IMR-90 (cell line): Measurements from ENCODE around the gene TAGLN2. TPM values are rescaled to one million over a fixed set of nuclear protein-coding genes. Genes with fewer than 3 reads are reported as not detected.

Experiments used
- ATAC-seq: fragments of 200-7000 bp; cut with Tn5 transposase; 2 replicates; pipeline ENCODE4 v1.9.1; 2020; ENCODE audit warnings: low read depth, mild to moderate bottlenecking, moderate library complexity
- BruUV-seq: library from RNA; stranded (reverse); fragments of 400-500 nt; replicated peaks from 2 replicates; lab custom pipeline; 2021; lab: Mats Ljungman, UMichigan
- CTCF ChIA-PET: fragments of 300-600 bp; formaldehyde crosslinking; extraction: SDS; loops from one replicate; lab custom pipeline; 2021; ENCODE audit warnings: antibody characterized with exemption; lab: Yijun Ruan, JAX
- POLR2A ChIA-PET: fragments of 300-600 bp; sonication (Branson Sonifier 250); formaldehyde crosslinking; loops from one replicate; lab custom pipeline; 2022; ENCODE audit warnings: antibody characterized with exemption; ENCODE audit not compliant: unreplicated experiment; lab: Charles Lee
- DNase-seq: peaks from one replicate; pipeline ENCODE4 v3.0.0; 2013
- H2AFZ ChIP-seq: replicated peaks from 2 replicates; pipeline ENCODE3; 2013; ENCODE audit warnings: low read length, mild to moderate bottlenecking; ENCODE audit not compliant: poor library complexity
- H2AK5ac ChIP-seq: 2 replicates; pipeline ENCODE4 v1.6.1; 2013; ENCODE audit warnings: low read depth, low read length, inconsistent platforms
- H2AK9ac ChIP-seq: replicated peaks from 2 replicates; pipeline ENCODE3; 2013; ENCODE audit warnings: mild to moderate bottlenecking, low read depth, low read length, moderate library complexity; ENCODE audit not compliant: poor library complexity
- H2BK120ac ChIP-seq: 2 replicates; pipeline ENCODE4 v1.6.1; 2013; ENCODE audit warnings: low read depth, low read length, inconsistent platforms
- H2BK15ac ChIP-seq: 3 replicates; pipeline ENCODE4 v1.6.1; 2013; ENCODE audit warnings: low read depth, low read length, inconsistent platforms
- H2BK20ac ChIP-seq: 2 replicates; pipeline ENCODE4 v1.6.1; 2013; ENCODE audit warnings: low read depth, mild to moderate bottlenecking, inconsistent platforms, low read length, moderate library complexity
- H2BK5ac ChIP-seq: 2 replicates; pipeline ENCODE4 v1.6.1; 2013; ENCODE audit warnings: mild to moderate bottlenecking, low read depth, low read length, inconsistent platforms; ENCODE audit not compliant: poor library complexity, severe bottlenecking
- H3K14ac ChIP-seq: replicated peaks from 2 replicates; pipeline ENCODE4 v1.6.1; 2013; ENCODE audit warnings: low read depth, low read length, inconsistent platforms
- H3K18ac ChIP-seq: 2 replicates; pipeline ENCODE4 v1.6.1; 2013; ENCODE audit warnings: low read depth, low read length, control low read depth
- H3K23ac ChIP-seq: 2 replicates; pipeline ENCODE4 v1.6.1; 2013; ENCODE audit warnings: low read depth, low read length, inconsistent platforms
- H3K27ac ChIP-seq: 2 replicates; pipeline ENCODE4 v1.5.1; 2013; ENCODE audit warnings: mild to moderate bottlenecking, control low read depth, low read length; ENCODE audit not compliant: insufficient read depth
- H3K27me3 ChIP-seq: 2 replicates; pipeline ENCODE4 v1.6.1; 2013; ENCODE audit warnings: low read length; ENCODE audit not compliant: control insufficient read depth, insufficient read depth
- H3K36me3 ChIP-seq: 2 replicates; pipeline ENCODE4 v1.6.1; 2013; ENCODE audit warnings: low read length, mixed read lengths; ENCODE audit not compliant: control insufficient read depth, insufficient read depth
- H3K4ac ChIP-seq: 2 replicates; pipeline ENCODE4 v1.6.1; 2013; ENCODE audit warnings: low read depth, low read length, inconsistent platforms
- H3K4me1 ChIP-seq: 2 replicates; pipeline ENCODE4 v1.6.1; 2013; ENCODE audit warnings: low read length, mixed read lengths; ENCODE audit not compliant: control insufficient read depth, insufficient read depth
- H3K4me2 ChIP-seq: 2 replicates; pipeline ENCODE4 v1.6.1; 2013; ENCODE audit warnings: low read depth, mild to moderate bottlenecking, control low read depth, low read length, moderate library complexity
- H3K4me3 ChIP-seq: 2 replicates; pipeline ENCODE4 v1.5.1; 2013; ENCODE audit warnings: low read depth, mild to moderate bottlenecking, control low read depth, low read length, moderate library complexity; ENCODE audit not compliant: insufficient read depth
- H3K56ac ChIP-seq: 2 replicates; pipeline ENCODE4 v1.6.1; 2013; ENCODE audit warnings: low read length, inconsistent platforms; ENCODE audit not compliant: insufficient read depth; ENCODE audit errors: extremely low read depth
- H3K79me1 ChIP-seq, 2 experiments: 2 replicates each; pipeline ENCODE4 v1.6.1; 2013; ENCODE audit warnings: low read length in 2 of 2, inconsistent platforms in 1 of 2, low read depth in 1 of 2
- H3K9ac ChIP-seq: 2 replicates; pipeline ENCODE4 v1.6.1; 2013; ENCODE audit warnings: low read depth, low read length, control low read depth
- H3K9me1 ChIP-seq: 2 replicates; pipeline ENCODE4 v1.6.1; 2013; ENCODE audit warnings: low read length, inconsistent platforms; ENCODE audit not compliant: insufficient read depth
- H3K9me3 ChIP-seq: 2 replicates; pipeline ENCODE4 v1.6.1; 2013; ENCODE audit warnings: low read length; ENCODE audit not compliant: control insufficient read depth, insufficient read depth
- H4K20me1 ChIP-seq: 2 replicates; pipeline ENCODE4 v1.6.1; 2013; ENCODE audit warnings: low read length, inconsistent platforms; ENCODE audit not compliant: insufficient read depth
- H4K5ac ChIP-seq: 2 replicates; pipeline ENCODE4 v1.6.1; 2013; ENCODE audit warnings: mild to moderate bottlenecking, low read depth, low read length, control low read depth
- H4K8ac ChIP-seq, 2 experiments: 2 replicates each; pipeline ENCODE4 v1.6.1; 2013; ENCODE audit warnings: low read depth in 2 of 2, low read length in 2 of 2, control low read depth in 1 of 2, inconsistent platforms in 1 of 2
- H4K91ac ChIP-seq: 2 replicates; pipeline ENCODE4 v1.6.1; 2013; ENCODE audit warnings: low read depth, low read length, inconsistent platforms; ENCODE audit not compliant: insufficient read depth
- CHD1 ChIP-seq: IDR thresholded peaks from 2 replicates; pipeline ENCODE4 v1.6.1; 2012; ENCODE audit warnings: low read depth, low read length, improper control_type of control experiment
- FOS ChIP-seq: fragments of 150-350 bp; IDR thresholded peaks from 2 replicates; pipeline ENCODE4 v1.6.1; 2016; ENCODE audit warnings: low read depth, low read length
- USF2 ChIP-seq: fragments of 150-350 bp; IDR thresholded peaks from 2 replicates; pipeline ENCODE4 v1.6.1; 2017; ENCODE audit warnings: mild to moderate bottlenecking, antibody characterized with exemption, low read length, low read depth
- WGBS, 2 experiments: methylation state at CpG; one replicate each; pipeline versions ENCODE4 v1.1.5 to v1.1.7; 2013; ENCODE audit warnings: missing lambda C conversion rate in 2 of 2; ENCODE audit not compliant: insufficient read length in 1 of 2; ENCODE audit errors: extremely low coverage in 2 of 2; 5-methylcytosine and 5-hydroxymethylcytosine counted together
- dilution Hi-C: fragments of 300-500 bp; cut with HindIII; formaldehyde crosslinking; loops from one replicate; pipeline ENCODE4 v1.14.3; 2018; ENCODE audit warnings: low sequenced_read_pairs; ENCODE audit not compliant: unreplicated experiment
- in situ Hi-C: fragments of 300-500 bp; cut with MboI; formaldehyde crosslinking; loops from 3 replicates; pipeline ENCODE4 v1.14.3; 2019; ENCODE audit warnings: low sequenced_read_pairs, inconsistent platforms, mixed read lengths
- intact Hi-C: fragments of 100-400 bp; cut with micrococcal nuclease; formaldehyde crosslinking; loops from 2 replicates; pipeline ENCODE4 v1.10.0; 2022
- polyA plus RNA-seq, 3 experiments: library from polyadenylated mRNA; depleted of rRNA; stranded (reverse); fragments of >200 nt; gene quantifications; 2 replicates each; pipeline ENCODE4 v1.2.3, GENCODE V29; 2012; ENCODE audit warnings: low replicate concordance in 1 of 3
- total RNA-seq: library from RNA; depleted of rRNA; stranded (reverse); fragments of >200 nt; gene quantifications from 2 replicates; pipeline ENCODE4 v1.2.3, GENCODE V29; 2012

TAGLN2 gene
- total and polyA plus RNA-seq, 2 of the 4 experiments (the other 2 are of a cell fraction) = 440 to 634 TPM

GRCh38 chr1:159920651-159921050 is 4.7 kb downstream of the TAGLN2 start:
- H4K20me1 ChIP-seq = peaks cover 79% of the 10 kb centered on the region
- no peak overlapping the region for H3K4me3 ChIP-seq
- H3K4ac ChIP-seq = no peak overlapping the region
- peaks cover 37% of the 10 kb centered on the region for H3K9me1 ChIP-seq
- no peak overlapping the region for H2BK15ac ChIP-seq
- no peak overlapping the region for H4K91ac ChIP-seq
- intact Hi-C loops (loop anchor here (10.0 kb wide), 1 partner anchor 294 kb away; no protein-coding TSS in a partner anchor), dilution Hi-C loops (no loop called here), in situ Hi-C loops (no loop called here)
- H3K27ac ChIP-seq = no peak overlapping the region
- no peak overlapping the region for H2BK20ac ChIP-seq
- DNase-seq (no peak), ATAC-seq (no peak)
- H3K23ac ChIP-seq = peak overlapping the region; percentile 4; the same call in 1 of the 2 replicates
- no peaks in the 10 kb centered on the region for H3K9me3 ChIP-seq
- TF ChIP-seq CHD1 (no peak), FOS (no peak), USF2 (no peak)
- no peak overlapping the region for H3K9ac ChIP-seq
- H3K56ac ChIP-seq = no peak overlapping the region
- no peak overlapping the region for H2AFZ ChIP-seq
- H3K18ac ChIP-seq = no peak overlapping the region
- H3K4me2 ChIP-seq = no peak overlapping the region
- no peak overlapping the region for H4K5ac ChIP-seq
- H2BK5ac ChIP-seq = no peak overlapping the region
- no TSS peak for BruUV-seq
- CTCF ChIA-PET = no interaction called here
- H3K4me1 ChIP-seq = peaks cover 35% of the 10 kb centered on the region
- peaks cover 9 to 75% of the 10 kb centered on the region in 2 experiments for H3K79me1 ChIP-seq
- H2BK120ac ChIP-seq = no peak overlapping the region
- H3K36me3 ChIP-seq = peaks cover 35% of the 10 kb centered on the region
- H2AK5ac ChIP-seq = no peak overlapping the region
- POLR2A ChIA-PET = no interaction called here
- no peak overlapping the region for H4K8ac ChIP-seq
- WGBS, 2 experiments = no CpG with 5 or more reads among the region's 1 CpG
- H3K14ac ChIP-seq = no peak overlapping the region
- H3K27me3 ChIP-seq = no peaks in the 10 kb centered on the region
- H2AK9ac ChIP-seq = no peak overlapping the region
